ENCODE measurements around the gene BRF1.

BRF1 gene

GRCh38 chr14:105315211-105315721, 14.5 kb upstream of the BRF1 start:
- TF ChIP-seq CTCF (IDR thresholded peaks at IDR 0.05; ENCODE audit: extremely low read depth, insufficient read depth, missing control alignments), result no peak
- in situ Hi-C loops (cut with MboI; ENCODE audit: low pct_unique_long_range_greater_than_20kb, low sequenced_read_pairs, unreplicated experiment), result no loop called here
- DNase-seq (ENCODE audit: low spot score), result no peak

DNA sequence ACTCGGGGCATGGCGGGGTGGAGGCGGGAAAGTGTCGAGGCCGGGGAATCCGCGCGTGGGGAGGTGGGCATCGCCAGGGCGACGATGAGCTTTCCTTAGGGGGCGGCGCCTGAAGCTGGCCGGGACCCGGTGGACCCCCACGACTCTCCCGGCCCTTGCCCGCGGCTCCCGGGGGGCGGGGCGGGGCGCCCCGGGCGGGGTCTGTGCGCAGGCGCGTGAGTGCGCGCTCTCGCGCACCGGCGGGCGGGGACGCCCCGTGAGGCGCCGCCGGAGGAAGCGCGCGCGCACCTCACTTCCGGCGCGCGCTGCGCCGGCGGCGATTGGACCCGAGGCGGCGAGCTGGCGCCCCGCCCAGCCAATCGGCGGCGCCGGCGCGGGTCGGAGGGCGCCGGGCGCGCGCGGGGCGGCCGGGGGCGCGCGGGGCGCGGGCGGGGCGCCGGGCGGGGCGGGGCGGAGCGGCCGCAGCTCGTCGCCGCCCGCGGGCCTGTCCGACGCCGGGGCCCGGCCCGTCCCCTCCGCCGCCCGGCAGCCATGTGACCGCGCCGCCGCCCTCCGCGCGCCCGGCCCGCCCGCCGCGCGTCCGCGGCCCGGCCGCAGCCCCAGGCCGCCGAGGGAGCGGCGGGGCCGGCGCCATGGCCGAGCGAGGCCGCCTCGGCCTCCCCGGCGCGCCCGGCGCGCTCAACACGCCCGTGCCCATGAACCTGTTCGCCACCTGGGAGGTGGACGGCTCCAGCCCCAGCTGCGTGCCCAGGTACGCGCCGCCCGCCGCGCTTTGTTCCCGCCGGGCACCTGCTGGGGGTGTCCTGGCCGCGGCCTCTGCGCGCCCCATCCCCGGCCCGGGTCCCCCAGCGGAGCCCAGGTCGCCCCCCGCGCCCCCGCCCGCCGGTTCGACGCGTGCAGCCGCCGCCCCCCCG, 13.7 kb upstream of the BRF1 start, which contains the start of gene PACS2:
Gene PACS2 (plus strand): TSS at position 462 of the 914 bp plus-strand sequence. CDS start 171 bp downstream, at position 633.
- in situ Hi-C loops (cut with MboI; ENCODE audit: low pct_unique_long_range_greater_than_20kb, low sequenced_read_pairs, unreplicated experiment), result no loop called here
- DNase-seq (ENCODE audit: low spot score), result peak; percentile 100
- no peak for TF ChIP-seq CTCF (IDR thresholded peaks at IDR 0.05; ENCODE audit: extremely low read depth, insufficient read depth, missing control alignments)

- no peak for DNase-seq (ENCODE audit: low spot score)
- TF ChIP-seq CTCF (IDR thresholded peaks at IDR 0.05; ENCODE audit: extremely low read depth, insufficient read depth, missing control alignments), result no peak
- in situ Hi-C loops (cut with MboI; ENCODE audit: low pct_unique_long_range_greater_than_20kb, low sequenced_read_pairs, unreplicated experiment), result no loop called here
Measured at GRCh38 chr14:105313381-105314286, 12.8 kb upstream of the BRF1 start.

DNA sequence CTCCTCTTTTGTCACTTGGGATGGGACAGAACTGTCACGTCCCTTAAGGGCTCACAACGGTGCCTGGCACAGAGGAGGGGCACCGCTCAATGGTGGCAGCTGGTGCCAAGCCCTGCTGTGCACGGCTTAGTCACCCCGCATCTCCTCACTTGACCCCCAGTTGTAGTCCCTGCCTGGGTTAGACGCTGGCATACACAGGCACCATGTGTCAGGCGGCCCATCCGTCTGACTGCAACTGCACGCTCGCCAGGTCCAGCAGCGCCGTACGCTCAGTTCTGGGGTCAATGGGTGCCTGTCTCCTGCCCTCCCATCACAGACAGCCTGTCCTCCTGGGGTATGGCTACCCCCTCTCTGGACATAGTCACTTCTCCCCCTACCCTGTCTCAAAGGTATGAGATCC, 12.2 kb upstream of the BRF1 start:
- in situ Hi-C loops (cut with MboI; ENCODE audit: low pct_unique_long_range_greater_than_20kb, low sequenced_read_pairs, unreplicated experiment), result no loop called here
- no peak for DNase-seq (ENCODE audit: low spot score)
- no peak for TF ChIP-seq CTCF (IDR thresholded peaks at IDR 0.05; ENCODE audit: extremely low read depth, insufficient read depth, missing control alignments)

GRCh38 chr14:105311838-105312237, 11.0 kb upstream of the BRF1 start:
- TF ChIP-seq CTCF (IDR thresholded peaks at IDR 0.05; ENCODE audit: extremely low read depth, insufficient read depth, missing control alignments), result no peak
- DNase-seq (ENCODE audit: low spot score), result no peak
- in situ Hi-C loops (cut with MboI; ENCODE audit: low pct_unique_long_range_greater_than_20kb, low sequenced_read_pairs, unreplicated experiment), result no loop called here

DNA sequence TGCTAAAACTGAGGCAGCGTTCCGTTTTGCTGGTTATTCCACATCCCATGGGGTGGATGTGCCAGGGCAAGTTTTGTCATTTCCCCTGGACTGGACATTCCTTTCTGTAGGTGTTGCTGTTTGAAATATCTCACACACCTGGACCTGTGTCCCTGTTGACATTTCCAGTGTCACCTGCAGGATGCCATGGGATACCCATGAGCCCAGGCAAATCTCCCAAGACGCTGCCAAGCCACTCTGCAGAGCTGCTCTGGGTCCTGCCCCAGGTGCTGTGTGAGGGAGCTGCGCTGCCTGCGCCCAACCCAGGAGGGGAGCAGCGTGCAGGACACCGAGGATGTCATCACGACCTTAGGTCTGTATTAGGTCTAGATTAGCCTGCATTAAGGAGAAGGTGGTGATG, 8.6 kb upstream of the BRF1 start:
- in situ Hi-C loops (cut with MboI; ENCODE audit: low pct_unique_long_range_greater_than_20kb, low sequenced_read_pairs, unreplicated experiment), result no loop called here
- DNase-seq (ENCODE audit: low spot score), result no peak
- TF ChIP-seq CTCF (IDR thresholded peaks at IDR 0.05; ENCODE audit: extremely low read depth, insufficient read depth, missing control alignments), result no peak

All from GM13977 (cell line).